ENCODE results near the gene MKX.

GRCh38 chr10:27636816-27637215 is 108.8 kb downstream of the MKX start:
- TF ChIP-seq, protein P1, sequence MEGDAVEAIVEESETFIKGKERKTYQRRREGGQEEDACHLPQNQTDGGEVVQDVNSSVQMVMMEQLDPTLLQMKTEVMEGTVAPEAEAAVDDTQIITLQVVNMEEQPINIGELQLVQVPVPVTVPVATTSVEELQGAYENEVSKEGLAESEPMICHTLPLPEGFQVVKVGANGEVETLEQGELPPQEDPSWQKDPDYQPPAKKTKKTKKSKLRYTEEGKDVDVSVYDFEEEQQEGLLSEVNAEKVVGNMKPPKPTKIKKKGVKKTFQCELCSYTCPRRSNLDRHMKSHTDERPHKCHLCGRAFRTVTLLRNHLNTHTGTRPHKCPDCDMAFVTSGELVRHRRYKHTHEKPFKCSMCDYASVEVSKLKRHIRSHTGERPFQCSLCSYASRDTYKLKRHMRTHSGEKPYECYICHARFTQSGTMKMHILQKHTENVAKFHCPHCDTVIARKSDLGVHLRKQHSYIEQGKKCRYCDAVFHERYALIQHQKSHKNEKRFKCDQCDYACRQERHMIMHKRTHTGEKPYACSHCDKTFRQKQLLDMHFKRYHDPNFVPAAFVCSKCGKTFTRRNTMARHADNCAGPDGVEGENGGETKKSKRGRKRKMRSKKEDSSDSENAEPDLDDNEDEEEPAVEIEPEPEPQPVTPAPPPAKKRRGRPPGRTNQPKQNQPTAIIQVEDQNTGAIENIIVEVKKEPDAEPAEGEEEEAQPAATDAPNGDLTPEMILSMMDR (conservative IDR thresholded peaks at IDR 0.05; ENCODE audit: low read length) = no peak
- TF ChIP-seq EZH2phosphoT487 (IDR thresholded peaks at IDR 0.05; ENCODE audit: borderline replicate concordance) = no peak
